Measurements from ENCODE around the gene SERGEF. TPM values are rescaled to one million over a fixed set of nuclear protein-coding genes. Genes with fewer than 3 reads are reported as not detected.

SERGEF gene
- total and polyA plus RNA-seq, 10 of the 15 experiments (the other 5 are each of a cell fraction or from before 2014, with no cell fraction given) = 14.6 to 27.8 (median 22.4) TPM

GRCh38 chr11:17840101-17840548 lies 172.7 kb downstream of the SERGEF start (continued):
- TF ChIP-seq CREM (IDR thresholded peaks at IDR 0.05; ENCODE audit: low read depth) = no peak
- TF ChIP-seq PAX5 (IDR thresholded peaks at IDR 0.05; ENCODE audit: borderline replicate concordance, low read depth, low read length) = no peak
- no peak for TF ChIP-seq PBX3 (IDR thresholded peaks at IDR 0.05; ENCODE audit: insufficient replicate concordance, low read depth, low read length)

- FAIRE-seq = no peak
- intact Hi-C loops (cut with micrococcal nuclease; ENCODE audit: unreplicated experiment) (no loop called here), in situ Hi-C loops (cut with MboI) (no loop called here)
- ChIA-PET SMC1A (ENCODE audit: uncharacterized antibody, unreplicated experiment) (no interaction called here), POLR2A (no interaction called here), RAD21 (ENCODE audit: unreplicated experiment) (no interaction called here), CTCF (interaction anchor here (0.6 kb wide), 1 partner anchor 109 kb away, joined by 3 read pairs; no protein-coding TSS in a partner anchor)
- no peak overlapping the region for H3K27ac ChIP-seq (ENCODE audit: control insufficient read depth, insufficient read depth)
- H3K9ac ChIP-seq (ENCODE audit: control insufficient read depth, insufficient read depth, low read length) = no peak overlapping the region
- ATAC-seq = no peak
- no peaks in the 10 kb centered on the region for H3K36me3 ChIP-seq (ENCODE audit: control insufficient read depth in 2 of 2, insufficient read depth in 2 of 2, low read length in 1 of 2)
- no peaks in the 10 kb centered on the region for H3K4me1 ChIP-seq (ENCODE audit: control insufficient read depth, insufficient read depth, low read length)
- WGBS (ENCODE audit: insufficient coverage, insufficient replicate concordance, low lambda C conversion rate, missing lambda C conversion rate) = 96% methylated on average over 5 of the region's 5 CpGs
- no peak for DNase-seq (ENCODE audit: low read depth, low spot score)
- no peaks in the 10 kb centered on the region for H4K20me1 ChIP-seq (ENCODE audit: control insufficient read depth, insufficient read depth)
- no peaks in the 10 kb centered on the region for H3K27me3 ChIP-seq (replicated peaks in 1 of 2; ENCODE audit: control insufficient read depth in 2 of 2, insufficient read depth in 2 of 2, low read length in 1 of 2)
- H3K4me2 ChIP-seq (ENCODE audit: control insufficient read depth, insufficient read depth) = no peak overlapping the region
- TF ChIP-seq CBX3 (IDR thresholded peaks at IDR 0.05; ENCODE audit: borderline replicate concordance, low read depth) (no peak), TCF7 (IDR thresholded peaks at IDR 0.05; ENCODE audit: borderline replicate concordance) (no peak), NKRF (conservative IDR thresholded peaks at IDR 0.05) (no peak), MAX (IDR thresholded peaks at IDR 0.05; ENCODE audit: low read depth, low read length) (no peak), NFIC (IDR thresholded peaks at IDR 0.05; ENCODE audit: low read depth, low read length) (no peak), MTA2 (IDR thresholded peaks at IDR 0.05; ENCODE audit: low read depth) (no peak), ZBTB4 (CRISPR knock-in tag; IDR thresholded peaks at IDR 0.05) (no peak), BMI1 (IDR thresholded peaks at IDR 0.05; ENCODE audit: borderline replicate concordance) (no peak), SMAD5 (IDR thresholded peaks at IDR 0.05; ENCODE audit: low read depth) (no peak), NBN (IDR thresholded peaks at IDR 0.05) (no peak), CHD4 (IDR thresholded peaks at IDR 0.05) (no peak), HDAC6 (IDR thresholded peaks at IDR 0.05; ENCODE audit: unreplicated experiment) (no peak)
- BruUV-seq (replicated peaks) = no TSS peak
- H3K79me2 ChIP-seq (ENCODE audit: control insufficient read depth, insufficient read depth, low read length) = no peaks in the 10 kb centered on the region
- no peaks in the 10 kb centered on the region for H3K9me3 ChIP-seq (replicated peaks; ENCODE audit: control insufficient read depth, insufficient read depth, low read length)
- H3K4me3 ChIP-seq = no peak overlapping the region
- no peak overlapping the region for H2AFZ ChIP-seq (ENCODE audit: control insufficient read depth, low read depth, low read length)
Observed at GRCh38 chr11:17839450-17839849, 173.4 kb downstream of the SERGEF start.
